GM12878 (cell line): ENCODE results near the gene SUSD6. TPM values are rescaled to one million over a fixed set of nuclear protein-coding genes. Genes with fewer than 3 reads are reported as not detected.

Source experiments
- BACH1 ChIP-seq: fragments of 450-650 bp; IDR thresholded peaks from 2 replicates; pipeline ENCODE4 v1.6.1; 2017; ENCODE audit warnings: mild to moderate bottlenecking, borderline replicate concordance
- BRCA1 ChIP-seq: IDR thresholded peaks from 2 replicates; pipeline ENCODE4 v1.6.1; 2011; ENCODE audit warnings: low read depth, low read length, improper control_type of control experiment
- CEBPZ ChIP-seq: fragments of 150-350 bp; IDR thresholded peaks from 2 replicates; pipeline ENCODE4 v1.6.1; 2016; ENCODE audit warnings: low read depth, low read length
- CREM ChIP-seq: IDR thresholded peaks from 2 replicates; pipeline ENCODE4 v1.6.1; 2014; ENCODE audit warnings: antibody characterized with exemption, low read depth
- DPF2 ChIP-seq: fragments of 450-650 bp; IDR thresholded peaks from 2 replicates; pipeline ENCODE4 v1.6.1; 2017; ENCODE audit warnings: mild to moderate bottlenecking
- EGR1 ChIP-seq, 2 experiments: IDR thresholded peaks; 1 replicate in 1 of 2; 2 replicates in 1 of 2; pipeline ENCODE4 v1.6.1; 2011 to 2012; ENCODE audit warnings: low read depth in 2 of 2, low read length in 2 of 2, borderline replicate concordance in 1 of 2, mild to moderate bottlenecking in 1 of 2, moderate library complexity in 1 of 2
- GABPA ChIP-seq: IDR thresholded peaks from 2 replicates; pipeline ENCODE4 v1.6.1; 2014; ENCODE audit warnings: antibody characterized with exemption, low read depth, mild to moderate bottlenecking, inconsistent platforms
- HCFC1 ChIP-seq: fragments of 150-350 bp; IDR thresholded peaks from 2 replicates; pipeline ENCODE4 v1.6.1; 2014; ENCODE audit warnings: low read length
- HDAC6 ChIP-seq: fragments of 200-600 bp; sonication (generic); IDR thresholded peaks from one replicate; pipeline ENCODE4 v1.8.0; 2017; ENCODE audit warnings: antibody characterized with exemption; ENCODE audit not compliant: unreplicated experiment
- JUNB ChIP-seq: IDR thresholded peaks from 2 replicates; pipeline ENCODE4 v1.6.1; 2016; ENCODE audit warnings: antibody characterized with exemption, mild to moderate bottlenecking
- JUND ChIP-seq: IDR thresholded peaks from 2 replicates; pipeline ENCODE4 v1.6.1; 2012; ENCODE audit warnings: low read depth, mild to moderate bottlenecking, low read length, improper control_type of control experiment, moderate library complexity
- MYB ChIP-seq: fragments of 150-350 bp; IDR thresholded peaks from 2 replicates; pipeline ENCODE4 v1.6.1; 2014; ENCODE audit warnings: mild to moderate bottlenecking, low read depth, low read length, borderline replicate concordance
- SMC3 ChIP-seq: IDR thresholded peaks from 2 replicates; pipeline ENCODE4 v1.6.1; 2011; ENCODE audit warnings: low read length, improper control_type of control experiment, borderline replicate concordance
- SP1 ChIP-seq: IDR thresholded peaks from one replicate; pipeline ENCODE4 v1.6.1; 2011; ENCODE audit warnings: low read depth, low read length
- SREBF1 ChIP-seq: IDR thresholded peaks from 2 replicates; pipeline ENCODE4 v1.6.1; 2012; ENCODE audit warnings: mild to moderate bottlenecking, low read length
- ZNF217 ChIP-seq: fragments of 450-650 bp; IDR thresholded peaks from 2 replicates; pipeline ENCODE4 v1.6.1; 2017; ENCODE audit warnings: antibody characterized with exemption, mild to moderate bottlenecking
- ZNF274 ChIP-seq: IDR thresholded peaks from one replicate; pipeline ENCODE4 v1.8.0; 2011; ENCODE audit not compliant: insufficient read length, insufficient read depth
- polyA plus RNA-seq, 11 experiments: library from polyadenylated mRNA; depleted of rRNA in 4 of 11; unstranded in 6 of 11; stranded (reverse) in 5 of 11; fragments of >200 nt; fragmentation: Nextera tagmentation in 4 of 11; fragmentation: Illumina TruSeq in 1 of 11; extraction: Ambion mirVana in 4 of 11; extraction: Trizol in 1 of 11; gene quantifications; 1 replicate in 1 of 11; 2 replicates in 10 of 11; pipeline versions ENCODE4 v1.2.1 to v1.2.3, GENCODE V29; 2011 to 2016; ENCODE audit warnings: inconsistent platforms in 2 of 11, missing spikeins in 2 of 11, low read depth in 1 of 11
- total RNA-seq, 4 experiments: library from RNA; depleted of rRNA in 3 of 4; stranded (reverse); fragments of >200 nt in 3 of 4; fragmentation: Illumina TruSeq in 1 of 4; extraction: Trizol in 1 of 4; gene quantifications; 2 replicates each; pipeline versions ENCODE4 v1.2.1 to v1.2.3, GENCODE V29; 2013 to 2021
- TF ChIP-seq, protein P1 (sequence below): fragments of 450-650 bp; IDR thresholded peaks from 2 replicates; pipeline ENCODE4 v1.6.1; 2016; ENCODE audit warnings: mild to moderate bottlenecking, moderate library complexity, borderline replicate concordance
- TF ChIP-seq, protein P2 (sequence below): fragments of 150-350 bp; IDR thresholded peaks from 2 replicates; pipeline ENCODE4 v1.6.1; 2014; ENCODE audit warnings: mild to moderate bottlenecking, low read depth, low read length
- TF ChIP-seq, protein P3 (sequence below): fragments of 450-650 bp; IDR thresholded peaks from 2 replicates; pipeline ENCODE4 v1.6.1; 2016; ENCODE audit warnings: mild to moderate bottlenecking

SUSD6 gene
- total and polyA plus RNA-seq, 10 of the 15 experiments (the other 5 are each of a cell fraction or from before 2014, with no cell fraction given): 6.6 to 39.8 (median 20.2) TPM

GRCh38 chr14:69648480-69649451 lies 37.4 kb downstream of the SUSD6 start (continued):
- TF ChIP-seq, protein P1, sequence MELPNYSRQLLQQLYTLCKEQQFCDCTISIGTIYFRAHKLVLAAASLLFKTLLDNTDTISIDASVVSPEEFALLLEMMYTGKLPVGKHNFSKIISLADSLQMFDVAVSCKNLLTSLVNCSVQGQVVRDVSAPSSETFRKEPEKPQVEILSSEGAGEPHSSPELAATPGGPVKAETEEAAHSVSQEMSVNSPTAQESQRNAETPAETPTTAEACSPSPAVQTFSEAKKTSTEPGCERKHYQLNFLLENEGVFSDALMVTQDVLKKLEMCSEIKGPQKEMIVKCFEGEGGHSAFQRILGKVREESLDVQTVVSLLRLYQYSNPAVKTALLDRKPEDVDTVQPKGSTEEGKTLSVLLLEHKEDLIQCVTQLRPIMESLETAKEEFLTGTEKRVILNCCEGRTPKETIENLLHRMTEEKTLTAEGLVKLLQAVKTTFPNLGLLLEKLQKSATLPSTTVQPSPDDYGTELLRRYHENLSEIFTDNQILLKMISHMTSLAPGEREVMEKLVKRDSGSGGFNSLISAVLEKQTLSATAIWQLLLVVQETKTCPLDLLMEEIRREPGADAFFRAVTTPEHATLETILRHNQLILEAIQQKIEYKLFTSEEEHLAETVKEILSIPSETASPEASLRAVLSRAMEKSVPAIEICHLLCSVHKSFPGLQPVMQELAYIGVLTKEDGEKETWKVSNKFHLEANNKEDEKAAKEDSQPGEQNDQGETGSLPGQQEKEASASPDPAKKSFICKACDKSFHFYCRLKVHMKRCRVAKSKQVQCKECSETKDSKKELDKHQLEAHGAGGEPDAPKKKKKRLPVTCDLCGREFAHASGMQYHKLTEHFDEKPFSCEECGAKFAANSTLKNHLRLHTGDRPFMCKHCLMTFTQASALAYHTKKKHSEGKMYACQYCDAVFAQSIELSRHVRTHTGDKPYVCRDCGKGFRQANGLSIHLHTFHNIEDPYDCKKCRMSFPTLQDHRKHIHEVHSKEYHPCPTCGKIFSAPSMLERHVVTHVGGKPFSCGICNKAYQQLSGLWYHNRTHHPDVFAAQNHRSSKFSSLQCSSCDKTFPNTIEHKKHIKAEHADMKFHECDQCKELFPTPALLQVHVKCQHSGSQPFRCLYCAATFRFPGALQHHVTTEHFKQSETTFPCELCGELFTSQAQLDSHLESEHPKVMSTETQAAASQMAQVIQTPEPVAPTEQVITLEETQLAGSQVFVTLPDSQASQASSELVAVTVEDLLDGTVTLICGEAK: no peak
- TF ChIP-seq GABPA (no peak), JUND (no peak), EGR1 (IDR thresholded peaks at IDR 0.05; ENCODE audit: borderline replicate concordance in 1 of 2, low read depth in 2 of 2, low read length in 2 of 2) (no peak), BRCA1 (no peak), HCFC1 (no peak), MYB (no peak), CEBPZ (no peak), ZNF217 (peak; percentile 32; the same call in 1 of the 2 replicates), ZNF274 (no peak), SMC3 (no peak; the same call in 1 of the 2 replicates), SREBF1 (no peak), SP1 (no peak), DPF2 (peak; percentile 76; the same call in 1 of the 2 replicates), JUNB (no peak), HDAC6 (no peak), BACH1 (no peak), CREM (no peak)
- TF ChIP-seq, protein P2, sequence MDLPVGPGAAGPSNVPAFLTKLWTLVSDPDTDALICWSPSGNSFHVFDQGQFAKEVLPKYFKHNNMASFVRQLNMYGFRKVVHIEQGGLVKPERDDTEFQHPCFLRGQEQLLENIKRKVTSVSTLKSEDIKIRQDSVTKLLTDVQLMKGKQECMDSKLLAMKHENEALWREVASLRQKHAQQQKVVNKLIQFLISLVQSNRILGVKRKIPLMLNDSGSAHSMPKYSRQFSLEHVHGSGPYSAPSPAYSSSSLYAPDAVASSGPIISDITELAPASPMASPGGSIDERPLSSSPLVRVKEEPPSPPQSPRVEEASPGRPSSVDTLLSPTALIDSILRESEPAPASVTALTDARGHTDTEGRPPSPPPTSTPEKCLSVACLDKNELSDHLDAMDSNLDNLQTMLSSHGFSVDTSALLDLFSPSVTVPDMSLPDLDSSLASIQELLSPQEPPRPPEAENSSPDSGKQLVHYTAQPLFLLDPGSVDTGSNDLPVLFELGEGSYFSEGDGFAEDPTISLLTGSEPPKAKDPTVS: no peak
- TF ChIP-seq, protein P3, sequence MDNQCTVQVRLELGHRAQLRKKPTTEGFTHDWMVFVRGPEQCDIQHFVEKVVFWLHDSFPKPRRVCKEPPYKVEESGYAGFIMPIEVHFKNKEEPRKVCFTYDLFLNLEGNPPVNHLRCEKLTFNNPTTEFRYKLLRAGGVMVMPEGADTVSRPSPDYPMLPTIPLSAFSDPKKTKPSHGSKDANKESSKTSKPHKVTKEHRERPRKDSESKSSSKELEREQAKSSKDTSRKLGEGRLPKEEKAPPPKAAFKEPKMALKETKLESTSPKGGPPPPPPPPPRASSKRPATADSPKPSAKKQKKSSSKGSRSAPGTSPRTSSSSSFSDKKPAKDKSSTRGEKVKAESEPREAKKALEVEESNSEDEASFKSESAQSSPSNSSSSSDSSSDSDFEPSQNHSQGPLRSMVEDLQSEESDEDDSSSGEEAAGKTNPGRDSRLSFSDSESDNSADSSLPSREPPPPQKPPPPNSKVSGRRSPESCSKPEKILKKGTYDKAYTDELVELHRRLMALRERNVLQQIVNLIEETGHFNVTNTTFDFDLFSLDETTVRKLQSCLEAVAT: peak; percentile 82
